Ishikawa (cell line): Measurements from ENCODE around the gene DUSP23.

ENCODE experiments used
- CEBPB ChIP-seq: IDR thresholded peaks from 2 replicates; pipeline ENCODE4 v1.6.1; 2012
- CREB1 ChIP-seq: IDR thresholded peaks from 2 replicates; pipeline ENCODE4 v1.6.1; 2012; ENCODE audit warnings: low read depth
- EGR1 ChIP-seq: IDR thresholded peaks from 2 replicates; pipeline ENCODE4 v1.6.1; 2012
- EP300 ChIP-seq: IDR thresholded peaks from 2 replicates; pipeline ENCODE4 v1.6.1; 2012; ENCODE audit warnings: borderline replicate concordance
- FOXM1 ChIP-seq: IDR thresholded peaks from 2 replicates; pipeline ENCODE4 v1.6.1; 2012; ENCODE audit warnings: low read depth, borderline replicate concordance
- NFIC ChIP-seq: IDR thresholded peaks from 2 replicates; pipeline ENCODE4 v1.6.1; 2012
- RAD21 ChIP-seq: IDR thresholded peaks from 2 replicates; pipeline ENCODE4 v1.6.1; 2012; ENCODE audit warnings: low read depth
- TAF1 ChIP-seq: IDR thresholded peaks from 2 replicates; pipeline ENCODE4 v1.6.1; 2012; ENCODE audit warnings: low read depth, mild to moderate bottlenecking
- TCF12 ChIP-seq: IDR thresholded peaks from 2 replicates; pipeline ENCODE4 v1.6.1; 2012; ENCODE audit warnings: low read depth
- TEAD4 ChIP-seq: IDR thresholded peaks from 2 replicates; pipeline ENCODE4 v1.6.1; 2012
- YY1 ChIP-seq: IDR thresholded peaks from 2 replicates; pipeline ENCODE4 v1.6.1; 2012; ENCODE audit warnings: low read depth
- ZBTB7A ChIP-seq: IDR thresholded peaks from 2 replicates; pipeline ENCODE4 v1.6.1; 2012; ENCODE audit warnings: low read depth
- TF ChIP-seq, protein P1 (sequence below): IDR thresholded peaks from 2 replicates; pipeline ENCODE4 v1.6.1; 2012
- TF ChIP-seq, protein P2 (sequence below): IDR thresholded peaks from 2 replicates; pipeline ENCODE4 v1.6.1; 2012; ENCODE audit warnings: low read depth, mild to moderate bottlenecking
- TF ChIP-seq, protein P3 (sequence below): IDR thresholded peaks from 2 replicates; pipeline ENCODE4 v1.6.1; 2012

Gene DUSP23

DNA sequence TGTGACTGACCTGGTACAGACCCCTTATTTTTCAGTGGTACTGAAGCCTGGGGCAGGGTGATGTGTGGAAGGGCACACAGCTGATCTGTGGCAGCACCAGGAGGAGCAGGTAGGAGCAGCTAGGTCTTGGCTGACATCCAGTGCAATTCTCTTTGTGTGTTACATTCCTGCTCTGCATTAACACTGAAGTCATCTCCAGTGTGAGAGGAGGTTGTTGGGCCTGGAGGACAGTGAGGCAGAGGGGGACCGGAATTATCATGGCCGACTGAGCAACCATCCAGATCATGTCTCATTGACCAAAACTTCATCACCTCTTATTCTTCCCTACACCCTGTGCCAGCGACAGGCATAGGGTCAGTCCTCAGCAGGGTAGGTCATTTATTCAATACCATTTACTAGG is 47.4 kb downstream of the DUSP23 start:
- TF ChIP-seq, protein P1, sequence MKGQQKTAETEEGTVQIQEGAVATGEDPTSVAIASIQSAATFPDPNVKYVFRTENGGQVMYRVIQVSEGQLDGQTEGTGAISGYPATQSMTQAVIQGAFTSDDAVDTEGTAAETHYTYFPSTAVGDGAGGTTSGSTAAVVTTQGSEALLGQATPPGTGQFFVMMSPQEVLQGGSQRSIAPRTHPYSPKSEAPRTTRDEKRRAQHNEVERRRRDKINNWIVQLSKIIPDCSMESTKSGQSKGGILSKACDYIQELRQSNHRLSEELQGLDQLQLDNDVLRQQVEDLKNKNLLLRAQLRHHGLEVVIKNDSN = no peak

DNA sequence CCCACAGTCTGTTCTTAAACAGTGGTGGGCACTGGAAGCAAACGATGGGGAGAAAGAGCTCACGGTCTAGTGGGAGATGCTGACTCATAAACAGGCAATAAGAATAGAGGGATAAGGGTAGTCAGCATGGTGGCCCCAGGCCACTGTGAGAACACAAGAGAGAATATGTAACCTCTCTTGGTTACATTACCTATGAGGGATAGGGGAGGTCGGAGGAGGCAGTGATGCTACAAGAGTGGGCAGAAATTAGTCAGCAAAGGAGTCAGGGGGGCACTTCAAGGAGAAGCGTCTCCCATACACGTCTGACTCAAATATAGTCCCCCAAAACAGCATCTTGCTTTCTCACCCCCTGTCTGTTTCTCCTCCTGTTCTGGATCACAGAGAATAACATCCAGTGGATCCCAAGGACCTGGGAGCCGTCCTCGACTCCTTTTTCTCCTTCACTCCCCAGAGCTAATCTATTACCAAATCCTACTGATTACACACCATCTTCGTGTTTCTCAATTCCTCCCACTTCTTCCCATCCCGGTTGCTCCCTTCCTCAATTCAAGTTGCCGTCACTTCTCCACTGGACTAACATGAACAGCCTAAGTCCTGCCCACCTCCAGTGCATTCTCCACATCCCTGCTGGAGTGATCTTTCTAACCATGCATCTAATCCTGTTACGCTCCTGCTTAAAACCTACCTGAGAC is 48.0 kb downstream of the DUSP23 start:
- TF ChIP-seq ZBTB7A (no peak), TCF12 (no peak), CREB1 (no peak), YY1 (no peak), TEAD4 (no peak), CEBPB (no peak), EP300 (no peak), EGR1 (no peak), NFIC (no peak), TAF1 (no peak), RAD21 (no peak), FOXM1 (no peak)
- TF ChIP-seq, protein P2, sequence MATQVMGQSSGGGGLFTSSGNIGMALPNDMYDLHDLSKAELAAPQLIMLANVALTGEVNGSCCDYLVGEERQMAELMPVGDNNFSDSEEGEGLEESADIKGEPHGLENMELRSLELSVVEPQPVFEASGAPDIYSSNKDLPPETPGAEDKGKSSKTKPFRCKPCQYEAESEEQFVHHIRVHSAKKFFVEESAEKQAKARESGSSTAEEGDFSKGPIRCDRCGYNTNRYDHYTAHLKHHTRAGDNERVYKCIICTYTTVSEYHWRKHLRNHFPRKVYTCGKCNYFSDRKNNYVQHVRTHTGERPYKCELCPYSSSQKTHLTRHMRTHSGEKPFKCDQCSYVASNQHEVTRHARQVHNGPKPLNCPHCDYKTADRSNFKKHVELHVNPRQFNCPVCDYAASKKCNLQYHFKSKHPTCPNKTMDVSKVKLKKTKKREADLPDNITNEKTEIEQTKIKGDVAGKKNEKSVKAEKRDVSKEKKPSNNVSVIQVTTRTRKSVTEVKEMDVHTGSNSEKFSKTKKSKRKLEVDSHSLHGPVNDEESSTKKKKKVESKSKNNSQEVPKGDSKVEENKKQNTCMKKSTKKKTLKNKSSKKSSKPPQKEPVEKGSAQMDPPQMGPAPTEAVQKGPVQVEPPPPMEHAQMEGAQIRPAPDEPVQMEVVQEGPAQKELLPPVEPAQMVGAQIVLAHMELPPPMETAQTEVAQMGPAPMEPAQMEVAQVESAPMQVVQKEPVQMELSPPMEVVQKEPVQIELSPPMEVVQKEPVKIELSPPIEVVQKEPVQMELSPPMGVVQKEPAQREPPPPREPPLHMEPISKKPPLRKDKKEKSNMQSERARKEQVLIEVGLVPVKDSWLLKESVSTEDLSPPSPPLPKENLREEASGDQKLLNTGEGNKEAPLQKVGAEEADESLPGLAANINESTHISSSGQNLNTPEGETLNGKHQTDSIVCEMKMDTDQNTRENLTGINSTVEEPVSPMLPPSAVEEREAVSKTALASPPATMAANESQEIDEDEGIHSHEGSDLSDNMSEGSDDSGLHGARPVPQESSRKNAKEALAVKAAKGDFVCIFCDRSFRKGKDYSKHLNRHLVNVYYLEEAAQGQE = no peak
- TF ChIP-seq, protein P1 = no peak
- TF ChIP-seq, protein P3, sequence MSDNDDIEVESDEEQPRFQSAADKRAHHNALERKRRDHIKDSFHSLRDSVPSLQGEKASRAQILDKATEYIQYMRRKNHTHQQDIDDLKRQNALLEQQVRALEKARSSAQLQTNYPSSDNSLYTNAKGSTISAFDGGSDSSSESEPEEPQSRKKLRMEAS = no peak

DNA sequence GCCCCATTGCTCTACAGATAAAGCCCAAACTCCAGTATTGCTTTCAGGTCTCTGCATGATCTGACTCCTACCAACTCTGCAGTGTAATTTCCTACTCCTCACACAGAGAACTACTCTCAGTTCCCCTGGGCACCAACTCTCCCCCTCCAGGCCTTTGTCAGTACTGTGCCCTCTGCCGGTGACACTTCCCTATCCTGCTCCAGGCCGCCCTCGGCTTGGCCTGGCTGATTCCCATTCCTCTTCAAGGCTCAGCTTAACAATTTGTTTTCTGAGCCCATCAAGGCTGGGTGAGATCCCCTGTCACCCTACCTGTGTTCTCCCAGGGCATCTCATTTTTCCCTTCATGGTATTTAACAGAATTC is 48.5 kb downstream of the DUSP23 start:
- TF ChIP-seq RAD21 (no peak), CREB1 (no peak), TEAD4 (no peak), YY1 (no peak), ZBTB7A (no peak), CEBPB (no peak)
- TF ChIP-seq, protein P2 = no peak
- TF ChIP-seq, protein P1 = no peak
- TF ChIP-seq, protein P3 = no peak

DNA sequence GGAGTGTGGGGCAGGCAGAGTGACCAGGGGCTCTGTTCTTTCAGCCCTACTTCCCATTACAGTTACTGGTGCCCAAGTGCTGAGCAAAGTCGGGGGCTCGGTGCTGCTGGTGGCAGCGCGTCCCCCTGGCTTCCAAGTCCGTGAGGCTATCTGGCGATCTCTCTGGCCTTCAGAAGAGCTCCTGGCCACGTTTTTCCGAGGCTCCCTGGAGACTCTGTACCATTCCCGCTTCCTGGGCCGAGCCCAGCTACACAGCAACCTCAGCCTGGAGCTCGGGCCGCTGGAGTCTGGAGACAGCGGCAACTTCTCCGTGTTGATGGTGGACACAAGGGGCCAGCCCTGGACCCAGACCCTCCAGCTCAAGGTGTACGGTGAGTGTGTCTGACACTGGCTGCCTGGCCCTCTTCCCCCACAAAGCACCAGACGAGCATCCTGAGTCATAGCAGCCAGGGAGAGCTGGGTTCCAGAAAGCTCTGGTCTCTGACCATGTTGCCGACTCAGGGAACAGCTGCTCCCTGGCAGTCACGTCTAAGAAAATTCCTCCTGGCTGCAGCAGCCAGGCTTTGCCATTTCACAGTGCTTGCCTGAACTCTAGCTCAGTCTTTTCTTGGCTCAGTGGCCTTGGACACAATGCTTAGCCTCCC is 49.2 kb downstream of the DUSP23 start:
- TF ChIP-seq, protein P1 = no peak
- no peak for TF ChIP-seq TAF1
- TF ChIP-seq TCF12 = no peak
- TF ChIP-seq, protein P2 = no peak
- no peak for TF ChIP-seq RAD21
- TF ChIP-seq, protein P3 = no peak
